Activated naive CD8-positive, alpha-beta T cell treated with anti-CD3 and anti-CD28 coated beads, Interleukin-2, amount 50 U/mL, for 24 hours (primary cell): ENCODE results near the gene TTLL11.

ENCODE experiments used
- ATAC-seq: fragments of 150-1000 bp; cut with Tn5 transposase; one replicate; pipeline ENCODE4 v1.10.0; 2021
- DNase-seq: peaks from one replicate; pipeline ENCODE4 v3.0.0; 2021
- H3K27ac Mint-ChIP-seq: one replicate; pipeline ENCODE4 v1.8.0; 2021; ENCODE audit warnings: mild to moderate bottlenecking, mixed read lengths
- H3K27me3 Mint-ChIP-seq: one replicate; pipeline ENCODE4 v1.8.0; 2021; ENCODE audit warnings: mixed read lengths
- H3K36me3 Mint-ChIP-seq: one replicate; pipeline ENCODE4 v1.8.0; 2021; ENCODE audit warnings: low read depth, mixed read lengths
- H3K4me1 Mint-ChIP-seq: one replicate; pipeline ENCODE4 v1.8.0; 2021; ENCODE audit warnings: mixed read lengths
- H3K4me3 Mint-ChIP-seq: one replicate; pipeline ENCODE4 v1.8.0; 2021; ENCODE audit warnings: mild to moderate bottlenecking, moderate library complexity, mixed read lengths
- H3K9me3 Mint-ChIP-seq: one replicate; pipeline ENCODE4 v1.8.0; 2021; ENCODE audit warnings: mixed read lengths

Gene TTLL11

DNA sequence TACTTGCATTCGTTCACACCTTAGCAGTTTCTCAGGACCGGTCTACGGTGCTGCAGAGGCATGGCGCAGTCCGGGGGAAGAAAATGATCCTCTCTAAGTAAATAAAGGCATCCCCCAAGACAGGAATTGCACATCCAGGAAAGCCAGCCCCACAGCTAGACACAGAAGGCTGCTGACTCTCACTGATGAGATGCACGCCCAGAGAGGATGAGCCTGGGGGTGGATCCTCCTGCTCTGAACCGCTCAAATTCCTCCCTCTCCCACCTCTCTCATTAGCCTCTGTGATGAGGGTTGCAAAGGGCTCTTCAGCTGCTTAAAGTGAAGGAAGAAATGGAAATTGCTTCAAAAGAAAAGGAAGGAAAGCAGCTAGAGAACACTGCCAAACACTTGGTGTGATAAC lies 132.4 kb downstream of the TTLL11 start:
- H3K4me3 Mint-ChIP-seq = no peak overlapping the region
- H3K4me1 Mint-ChIP-seq = peaks cover 11% of the 10 kb centered on the region
- no peaks in the 10 kb centered on the region for H3K36me3 Mint-ChIP-seq
- no peaks in the 10 kb centered on the region for H3K9me3 Mint-ChIP-seq
- H3K27me3 Mint-ChIP-seq = no peaks in the 10 kb centered on the region
- DNase-seq = no peak
- H3K27ac Mint-ChIP-seq = no peak overlapping the region
- no peak for ATAC-seq

GRCh38 chr9:121958530-121958929 lies 134.6 kb downstream of the TTLL11 start:
- ATAC-seq = peak; percentile 72
- no peak overlapping the region for H3K4me3 Mint-ChIP-seq
- no peak for DNase-seq
- H3K27me3 Mint-ChIP-seq = no peaks in the 10 kb centered on the region
- H3K36me3 Mint-ChIP-seq = no peaks in the 10 kb centered on the region
- H3K9me3 Mint-ChIP-seq = no peaks in the 10 kb centered on the region
- peak overlapping the region; percentile 7 for H3K27ac Mint-ChIP-seq
- H3K4me1 Mint-ChIP-seq = peaks cover 11% of the 10 kb centered on the region

- H3K4me1 Mint-ChIP-seq = peaks cover 11% of the 10 kb centered on the region
- H3K27ac Mint-ChIP-seq = no peak overlapping the region
- no peaks in the 10 kb centered on the region for H3K9me3 Mint-ChIP-seq
- no peak overlapping the region for H3K4me3 Mint-ChIP-seq
- H3K36me3 Mint-ChIP-seq = no peaks in the 10 kb centered on the region
- DNase-seq (no peak), ATAC-seq (no peak)
- no peaks in the 10 kb centered on the region for H3K27me3 Mint-ChIP-seq
These were observed 136.3 kb downstream of the TTLL11 start for GRCh38 chr9:121956808-121957207.

- no peak overlapping the region for H3K4me3 Mint-ChIP-seq
- peaks cover 11% of the 10 kb centered on the region for H3K4me1 Mint-ChIP-seq
- ATAC-seq = no peak
- no peaks in the 10 kb centered on the region for H3K27me3 Mint-ChIP-seq
- no peak for DNase-seq
- H3K27ac Mint-ChIP-seq = no peak overlapping the region
- no peaks in the 10 kb centered on the region for H3K36me3 Mint-ChIP-seq
- no peaks in the 10 kb centered on the region for H3K9me3 Mint-ChIP-seq
These were observed 137.5 kb downstream of the TTLL11 start for GRCh38 chr9:121955649-121956048.

DNA sequence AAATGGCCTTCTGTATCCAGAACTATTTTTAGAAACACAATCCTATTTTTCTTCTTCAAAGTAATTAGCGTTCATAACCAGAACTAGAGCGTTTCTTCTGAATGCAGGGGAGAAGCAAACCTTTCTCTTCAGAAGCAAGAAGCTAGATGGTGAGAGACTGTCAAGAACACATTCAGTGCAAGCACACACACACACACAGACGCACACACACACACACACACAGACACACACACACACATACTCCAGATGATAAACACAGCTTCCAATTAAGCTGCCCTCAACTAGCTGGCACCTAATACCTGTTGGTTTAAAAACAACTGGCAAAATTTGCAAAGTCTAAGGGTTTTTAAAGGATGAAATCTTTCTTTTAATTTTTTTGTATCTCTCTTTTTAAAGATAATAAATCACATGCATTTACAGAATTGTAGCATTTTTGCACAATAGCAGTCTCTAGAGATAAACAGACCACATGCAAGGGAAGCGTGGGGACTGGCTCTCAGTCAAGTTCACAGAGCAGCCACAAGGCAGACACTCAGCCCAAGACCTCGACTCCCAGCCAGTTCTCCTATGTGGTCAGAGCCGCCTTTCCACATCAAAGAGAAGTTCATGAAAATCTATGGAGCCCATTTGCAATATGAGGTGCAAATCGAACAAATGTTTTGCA lies 138.5 kb downstream of the TTLL11 start:
- no peak overlapping the region for H3K27ac Mint-ChIP-seq
- no peak overlapping the region for H3K4me3 Mint-ChIP-seq
- DNase-seq (no peak), ATAC-seq (no peak)
- H3K36me3 Mint-ChIP-seq = no peaks in the 10 kb centered on the region
- H3K9me3 Mint-ChIP-seq = no peaks in the 10 kb centered on the region
- H3K27me3 Mint-ChIP-seq = no peaks in the 10 kb centered on the region
- peaks cover 11% of the 10 kb centered on the region for H3K4me1 Mint-ChIP-seq

DNA sequence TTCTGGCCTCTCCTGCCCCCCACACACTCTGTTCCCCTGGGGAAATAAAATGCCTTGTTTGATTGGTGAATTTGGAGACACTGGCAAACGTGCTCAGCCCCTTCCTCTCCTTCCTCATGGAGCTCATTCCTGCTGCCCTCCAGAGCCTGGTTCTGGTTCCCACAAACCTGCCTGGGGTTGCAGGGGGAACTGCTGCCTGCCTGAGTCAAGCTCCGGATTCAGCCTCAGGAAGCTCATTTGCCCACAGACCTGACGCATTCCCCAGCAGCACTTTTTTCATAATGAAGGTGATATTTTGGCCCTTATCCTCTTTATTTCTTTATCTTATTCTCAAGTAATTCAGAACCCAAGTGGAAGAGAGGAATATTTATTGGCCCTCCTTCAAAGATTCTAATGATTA lies 140.5 kb downstream of the TTLL11 start:
- ATAC-seq = no peak
- Mint-ChIP-seq H3K4me1 (no peaks in the 10 kb centered on the region), H3K9me3 (no peaks in the 10 kb centered on the region), H3K4me3 (no peak overlapping the region), H3K27me3 (no peaks in the 10 kb centered on the region), H3K27ac (no peak overlapping the region), H3K36me3 (no peaks in the 10 kb centered on the region)
- DNase-seq = no peak

DNA sequence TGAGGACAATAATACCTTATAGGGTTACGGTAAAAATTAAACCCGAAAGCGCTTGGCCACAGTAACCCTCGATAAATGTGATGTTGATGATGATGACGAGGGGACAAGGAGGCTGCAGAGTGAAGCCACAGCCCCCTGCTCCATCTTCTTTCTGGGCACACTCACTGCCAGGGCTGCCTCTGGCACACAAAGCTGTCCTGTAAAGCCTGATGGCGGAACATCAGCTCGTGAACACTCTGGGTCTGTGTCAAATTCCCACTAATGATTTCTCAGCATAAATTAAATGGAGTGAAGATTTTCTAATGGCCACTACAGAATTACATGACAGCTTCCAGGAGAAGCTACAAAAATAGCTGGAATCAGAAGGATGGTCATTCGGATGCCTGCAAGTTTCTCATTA lies 142.2 kb downstream of the TTLL11 start:
- Mint-ChIP-seq H3K9me3 (no peaks in the 10 kb centered on the region), H3K27me3 (no peaks in the 10 kb centered on the region), H3K4me1 (no peaks in the 10 kb centered on the region), H3K4me3 (no peak overlapping the region), H3K27ac (no peak overlapping the region), H3K36me3 (no peaks in the 10 kb centered on the region)
- no peak for ATAC-seq
- DNase-seq = no peak

DNA sequence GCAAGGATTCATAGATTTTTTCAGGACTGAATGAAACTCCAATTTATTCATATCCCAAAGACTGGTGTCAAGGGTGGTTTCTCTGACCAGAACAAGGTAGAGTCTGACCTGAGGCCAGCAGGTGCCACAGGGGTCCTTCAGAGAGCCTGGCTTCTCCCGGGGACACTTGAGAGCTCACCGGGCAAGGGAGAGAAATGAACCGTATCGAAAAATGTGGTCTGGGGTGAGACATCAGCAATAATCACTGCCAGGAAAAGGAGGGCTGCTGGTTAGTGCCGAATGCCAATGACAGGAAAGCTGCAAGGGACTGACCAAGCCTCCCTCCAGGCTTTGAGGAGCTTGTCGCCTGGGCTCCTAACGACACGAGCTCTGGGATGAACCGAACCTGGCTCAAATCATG lies 142.7 kb downstream of the TTLL11 start:
- Mint-ChIP-seq H3K4me3 (no peak overlapping the region), H3K36me3 (no peaks in the 10 kb centered on the region), H3K27me3 (no peaks in the 10 kb centered on the region), H3K4me1 (no peaks in the 10 kb centered on the region), H3K9me3 (no peaks in the 10 kb centered on the region), H3K27ac (no peak overlapping the region)
- no peak for ATAC-seq
- no peak for DNase-seq

DNA sequence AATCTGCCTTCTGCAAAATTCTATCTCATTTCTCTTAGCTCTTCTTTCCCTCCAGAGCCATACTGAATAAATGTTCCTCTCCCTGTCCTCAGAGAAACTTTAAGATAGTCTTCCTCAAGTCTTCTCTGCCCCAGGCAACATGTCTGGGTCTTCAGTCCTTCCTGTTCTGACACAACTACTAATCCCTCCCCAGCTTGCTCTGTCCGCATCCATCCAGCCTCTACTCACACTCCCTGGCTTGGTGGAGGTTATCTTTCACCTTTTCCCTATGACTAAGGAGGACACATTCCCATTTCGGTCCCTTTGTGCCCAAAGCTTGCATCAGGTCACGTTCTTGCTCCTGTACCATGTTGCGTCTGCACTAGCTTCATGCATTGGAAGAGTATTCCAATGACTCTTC lies 143.3 kb downstream of the TTLL11 start:
- H3K36me3 Mint-ChIP-seq = no peaks in the 10 kb centered on the region
- DNase-seq (no peak), ATAC-seq (no peak)
- no peaks in the 10 kb centered on the region for H3K27me3 Mint-ChIP-seq
- H3K27ac Mint-ChIP-seq = no peak overlapping the region
- H3K4me3 Mint-ChIP-seq = no peak overlapping the region
- H3K9me3 Mint-ChIP-seq = no peaks in the 10 kb centered on the region
- no peaks in the 10 kb centered on the region for H3K4me1 Mint-ChIP-seq

DNA sequence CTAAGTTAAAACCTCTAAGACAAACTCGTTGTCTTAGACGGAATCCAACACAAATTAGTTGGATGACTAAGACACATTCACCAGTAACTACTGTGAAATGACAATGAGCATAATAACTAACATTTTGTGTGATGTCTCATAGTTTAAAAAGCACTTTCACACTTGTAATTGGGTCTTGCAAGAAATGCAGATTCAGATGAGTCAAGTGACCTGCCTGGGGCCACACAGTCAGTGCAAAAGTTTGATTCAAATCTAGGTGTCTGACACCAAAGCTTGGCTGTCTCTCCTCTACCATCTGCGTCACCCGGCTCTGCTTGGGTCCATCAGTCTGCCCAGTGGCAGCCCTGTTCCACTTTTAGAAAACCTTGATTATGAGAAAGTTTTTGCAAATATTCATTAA lies 143.7 kb downstream of the TTLL11 start:
- Mint-ChIP-seq H3K27me3 (no peaks in the 10 kb centered on the region), H3K9me3 (no peaks in the 10 kb centered on the region)

DNA sequence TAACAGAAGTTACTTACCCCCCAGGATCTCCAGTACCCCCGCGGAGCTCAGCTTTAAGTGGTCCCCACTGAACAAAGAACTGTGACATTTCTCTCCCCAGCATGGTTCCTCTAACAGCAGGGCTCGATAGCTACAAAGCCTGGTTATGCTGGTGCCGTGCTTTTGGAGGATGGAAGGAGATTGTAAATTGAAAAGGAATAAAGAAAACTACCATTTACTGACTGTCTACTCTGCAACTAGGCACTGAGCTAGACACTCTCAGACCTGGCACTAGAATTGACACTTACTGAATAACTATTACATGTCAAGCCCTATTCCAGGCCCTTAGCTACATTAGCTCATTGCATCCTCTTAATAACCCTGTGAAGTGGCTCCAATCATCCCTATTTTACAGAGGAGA lies 145.3 kb downstream of the TTLL11 start:
- ATAC-seq (no peak), DNase-seq (no peak)
- peaks cover 3% of the 10 kb centered on the region for H3K36me3 Mint-ChIP-seq
- no peaks in the 10 kb centered on the region for H3K4me1 Mint-ChIP-seq
- H3K27me3 Mint-ChIP-seq = no peaks in the 10 kb centered on the region
- H3K27ac Mint-ChIP-seq = no peak overlapping the region
- no peaks in the 10 kb centered on the region for H3K9me3 Mint-ChIP-seq
- H3K4me3 Mint-ChIP-seq = no peak overlapping the region

More for the DNA sequence above, 143.7 kb downstream of the TTLL11 start:
- H3K27ac Mint-ChIP-seq = no peak overlapping the region
- DNase-seq = no peak
- no peak for ATAC-seq
- H3K4me3 Mint-ChIP-seq = no peak overlapping the region
- no peaks in the 10 kb centered on the region for H3K4me1 Mint-ChIP-seq
- H3K36me3 Mint-ChIP-seq = no peaks in the 10 kb centered on the region

- Mint-ChIP-seq H3K27me3 (no peaks in the 10 kb centered on the region), H3K4me1 (no peaks in the 10 kb centered on the region), H3K27ac (no peak overlapping the region), H3K4me3 (no peak overlapping the region), H3K36me3 (peaks cover 3% of the 10 kb centered on the region), H3K9me3 (no peaks in the 10 kb centered on the region)
- ATAC-seq (no peak), DNase-seq (no peak)
These were observed 146.6 kb downstream of the TTLL11 start for GRCh38 chr9:121946465-121946864.

- no peak overlapping the region for H3K27ac Mint-ChIP-seq
- no peak for DNase-seq
- ATAC-seq = no peak
These were observed 147.3 kb downstream of the TTLL11 start for GRCh38 chr9:121945849-121946248.

GRCh38 chr9:121945281-121945680 lies 147.8 kb downstream of the TTLL11 start:
- no peak for ATAC-seq
- no peaks in the 10 kb centered on the region for H3K9me3 Mint-ChIP-seq
- no peaks in the 10 kb centered on the region for H3K4me1 Mint-ChIP-seq
- DNase-seq = no peak
- no peaks in the 10 kb centered on the region for H3K27me3 Mint-ChIP-seq
- no peak overlapping the region for H3K4me3 Mint-ChIP-seq
- peaks cover 3% of the 10 kb centered on the region for H3K36me3 Mint-ChIP-seq
- no peak overlapping the region for H3K27ac Mint-ChIP-seq

More at GRCh38 chr9:121945849-121946248, 147.3 kb downstream of the TTLL11 start:
- peaks cover 3% of the 10 kb centered on the region for H3K36me3 Mint-ChIP-seq
- H3K4me3 Mint-ChIP-seq = no peak overlapping the region
- H3K4me1 Mint-ChIP-seq = no peaks in the 10 kb centered on the region
- no peaks in the 10 kb centered on the region for H3K27me3 Mint-ChIP-seq
- no peaks in the 10 kb centered on the region for H3K9me3 Mint-ChIP-seq

DNA sequence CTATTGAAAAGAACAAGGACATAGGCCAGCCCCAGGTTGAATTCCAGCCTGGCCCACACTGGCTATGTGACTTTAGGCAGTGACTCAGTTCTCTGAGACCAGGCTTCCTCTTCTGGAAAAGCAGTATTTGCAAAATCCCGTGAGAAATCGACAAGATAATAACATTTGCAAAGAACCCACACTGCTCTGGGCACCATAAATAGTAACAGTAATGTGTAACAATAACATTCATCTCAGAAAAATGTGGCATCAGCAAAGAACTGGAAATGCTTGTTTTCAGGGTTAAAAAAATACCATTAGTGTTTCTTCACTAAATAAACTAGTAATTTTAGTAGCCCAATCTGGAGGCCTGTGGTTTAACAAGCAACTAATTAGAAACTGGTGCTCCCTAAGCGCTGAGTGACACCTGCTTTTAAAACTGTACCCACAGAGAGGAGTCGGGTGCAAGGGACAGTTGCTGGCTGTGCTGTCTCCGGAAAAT lies 148.4 kb downstream of the TTLL11 start:
- DNase-seq = no peak
- no peak for ATAC-seq
- H3K36me3 Mint-ChIP-seq = peaks cover 3% of the 10 kb centered on the region
- no peaks in the 10 kb centered on the region for H3K9me3 Mint-ChIP-seq
- no peak overlapping the region for H3K27ac Mint-ChIP-seq
- no peaks in the 10 kb centered on the region for H3K27me3 Mint-ChIP-seq
- no peak overlapping the region for H3K4me3 Mint-ChIP-seq
- H3K4me1 Mint-ChIP-seq = no peaks in the 10 kb centered on the region

DNA sequence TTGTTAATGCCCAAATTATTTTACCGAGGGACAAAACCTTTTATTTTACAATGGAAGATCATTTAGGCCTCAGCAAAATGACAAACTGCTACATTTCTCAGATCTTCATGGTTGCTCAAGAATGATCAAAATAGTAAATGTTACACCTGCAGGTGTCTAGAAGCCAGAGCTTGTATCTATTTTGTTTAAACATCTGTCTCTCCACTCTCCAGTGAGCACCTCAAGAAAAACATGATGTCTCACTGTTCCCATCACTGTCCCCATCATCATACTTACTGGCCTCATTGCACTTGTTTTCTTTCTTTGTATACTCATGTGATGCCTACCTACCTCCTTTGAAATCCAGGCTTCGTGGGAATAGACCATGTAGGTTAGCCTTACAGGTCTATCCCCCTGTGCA lies 149.6 kb downstream of the TTLL11 start:
- Mint-ChIP-seq H3K4me1 (no peaks in the 10 kb centered on the region), H3K4me3 (no peak overlapping the region), H3K27ac (no peak overlapping the region), H3K36me3 (peaks cover 3% of the 10 kb centered on the region), H3K9me3 (no peaks in the 10 kb centered on the region), H3K27me3 (no peaks in the 10 kb centered on the region)
- ATAC-seq (no peak), DNase-seq (no peak)
